HG03103 (cell line): Measurements from ENCODE around the gene HCST.
"Not testable (repeated sequence)": the region's sequence is repeated elsewhere in the genome, so short reads cannot be mapped to it uniquely, and the experiment has no call there.

Experiments
- ATAC-seq: cut with Tn5 transposase; IDR thresholded peaks from one replicate; pipeline ENCODE4 v1.9.1; 2021; ENCODE audit warnings: low read depth; ENCODE audit not compliant: unreplicated experiment

Gene HCST

DNA sequence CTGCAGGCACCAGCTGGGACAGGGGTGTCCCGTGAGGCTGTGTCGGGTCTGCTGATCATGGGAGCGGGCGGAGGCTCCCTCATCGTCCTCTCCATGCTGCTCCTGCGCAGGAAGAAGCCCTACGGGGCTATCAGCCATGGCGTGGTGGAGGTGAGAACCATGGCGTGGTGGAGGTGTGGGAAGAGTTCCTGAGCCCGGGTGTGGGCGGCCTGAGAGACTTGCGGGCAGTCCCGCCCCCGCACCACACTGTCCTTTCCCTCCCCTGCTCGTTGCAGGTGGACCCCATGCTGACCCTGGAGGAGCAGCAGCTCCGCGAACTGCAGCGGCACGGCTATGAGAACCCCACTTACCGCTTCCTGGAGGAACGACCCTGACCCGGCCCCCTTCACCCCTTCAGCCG is 23.3 kb upstream of the HCST start:
- no peak for ATAC-seq

DNA sequence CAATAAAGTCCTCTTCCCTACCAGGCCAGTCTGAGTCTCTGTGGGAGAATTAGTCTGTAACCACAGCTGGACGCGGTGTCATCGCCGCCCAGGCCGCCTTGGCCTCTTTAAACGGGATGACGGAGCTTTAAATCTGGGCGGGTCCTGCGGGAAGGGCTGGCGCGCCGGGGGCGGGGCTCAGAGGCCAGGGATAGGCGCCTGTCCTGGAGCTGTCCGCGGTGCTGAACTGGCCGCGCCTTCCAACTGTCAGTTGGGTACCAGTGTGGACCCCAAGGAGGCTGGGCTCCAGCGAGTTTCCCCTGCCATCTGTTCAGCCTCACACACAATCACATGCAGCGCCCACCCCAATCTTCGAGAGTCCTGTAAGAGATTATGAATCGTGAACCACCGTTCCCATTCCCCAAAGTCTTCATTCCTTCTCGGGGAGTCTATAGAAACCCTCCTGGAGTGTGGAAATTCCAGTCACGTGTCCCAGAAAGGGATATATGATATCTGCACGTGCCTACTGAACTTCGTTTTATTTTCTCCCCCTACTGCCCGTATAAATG is 22.5 kb upstream of the HCST start:
- no peak for ATAC-seq

DNA sequence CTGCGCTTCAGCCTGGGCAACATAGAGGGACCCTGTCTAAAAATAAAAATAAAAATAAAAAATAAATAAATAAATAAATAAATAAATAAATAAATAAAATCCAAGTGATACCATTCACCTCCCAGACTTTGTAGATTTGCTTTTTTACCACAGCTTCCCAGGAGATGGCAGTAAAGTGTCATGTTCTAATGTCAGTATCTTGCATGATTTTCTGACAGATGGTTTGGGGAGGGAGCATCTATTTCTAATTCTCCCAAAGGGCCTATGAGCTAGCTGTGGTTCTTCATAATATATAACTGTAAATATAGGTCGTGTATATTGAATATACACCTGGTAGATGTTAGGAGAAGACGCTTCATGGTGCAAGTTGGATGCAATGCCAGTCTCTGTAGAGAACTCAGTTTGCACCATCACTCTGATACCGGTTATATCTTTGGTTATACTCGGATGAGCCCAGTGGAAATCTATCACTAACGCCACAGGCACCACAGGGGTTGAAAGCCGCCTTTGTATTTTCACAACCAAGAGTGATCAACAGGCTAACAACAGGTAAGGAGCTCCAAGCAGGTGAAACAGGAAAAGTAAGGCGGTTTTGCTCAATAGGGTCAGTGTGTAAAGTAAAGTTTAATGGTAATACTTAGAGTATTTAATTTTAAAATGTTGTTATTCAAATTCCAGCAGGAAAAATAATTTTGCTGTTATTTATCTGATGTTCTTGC is 20.1 kb upstream of the HCST start:
- ATAC-seq = no peak

DNA sequence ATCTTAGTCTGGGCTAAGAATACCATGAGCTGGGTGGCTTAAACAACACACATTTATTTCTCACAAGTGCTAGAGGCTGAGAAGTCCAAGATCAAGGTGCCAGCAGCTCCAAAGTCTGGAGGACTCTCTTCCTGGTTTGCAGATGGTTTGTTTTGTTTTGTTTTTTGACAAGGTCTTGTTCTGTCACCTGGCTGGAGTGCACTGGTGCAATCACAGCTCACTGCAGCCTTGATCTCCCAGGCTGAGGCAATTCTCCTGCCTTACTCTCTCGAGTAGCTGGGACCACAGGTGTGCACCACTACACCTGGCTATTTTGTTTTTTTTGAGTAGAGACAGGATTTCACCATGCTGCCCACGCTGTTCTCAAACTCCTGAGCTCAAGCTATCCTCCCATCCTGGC is 18.4 kb upstream of the HCST start:
- ATAC-seq = no peak

DNA sequence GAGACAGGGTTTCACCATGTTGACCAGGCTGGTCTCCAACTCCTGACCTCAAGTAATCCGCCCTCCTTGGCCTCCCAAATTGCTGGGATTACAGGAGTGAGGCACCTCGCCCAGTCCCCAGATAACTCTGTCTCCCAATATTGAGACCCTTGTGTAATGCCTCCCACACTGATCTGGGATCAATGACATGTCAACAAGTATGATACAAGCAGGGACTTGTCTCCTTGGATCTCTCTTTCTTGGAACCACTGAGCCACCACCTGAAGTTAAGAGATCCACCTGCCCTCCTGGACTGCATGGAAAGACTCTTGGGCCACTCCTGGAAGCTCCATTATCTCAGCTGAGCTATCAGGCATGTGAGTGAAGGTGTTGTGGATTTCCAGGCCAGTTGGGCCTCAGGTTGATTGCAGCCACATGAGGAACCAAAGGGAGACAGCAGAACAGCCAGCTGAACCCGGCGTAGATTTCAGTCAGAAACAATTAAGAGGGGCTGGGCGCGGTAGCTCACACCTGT is 17.0 kb upstream of the HCST start:
- no peak for ATAC-seq

DNA sequence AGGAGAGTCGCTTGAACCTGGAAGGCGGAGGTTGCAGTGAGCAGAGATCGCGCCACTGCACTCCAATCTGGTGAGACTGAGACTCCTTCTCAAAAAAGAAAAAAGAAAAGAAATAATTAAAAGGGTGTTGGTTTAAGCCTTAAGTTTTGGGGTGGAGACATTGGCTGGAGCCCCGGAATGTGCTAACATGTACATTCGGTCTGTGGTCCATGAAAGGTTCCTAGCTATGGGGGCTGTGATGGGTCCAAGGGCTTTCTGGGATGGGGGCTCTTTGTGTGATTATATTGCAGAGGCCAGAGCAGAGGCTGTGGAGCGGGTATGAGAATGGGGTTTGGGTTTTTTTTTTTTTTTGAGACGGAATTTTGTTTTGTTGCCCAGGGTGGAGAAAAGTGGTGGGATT is 16.4 kb upstream of the HCST start:
- no peak for ATAC-seq

DNA sequence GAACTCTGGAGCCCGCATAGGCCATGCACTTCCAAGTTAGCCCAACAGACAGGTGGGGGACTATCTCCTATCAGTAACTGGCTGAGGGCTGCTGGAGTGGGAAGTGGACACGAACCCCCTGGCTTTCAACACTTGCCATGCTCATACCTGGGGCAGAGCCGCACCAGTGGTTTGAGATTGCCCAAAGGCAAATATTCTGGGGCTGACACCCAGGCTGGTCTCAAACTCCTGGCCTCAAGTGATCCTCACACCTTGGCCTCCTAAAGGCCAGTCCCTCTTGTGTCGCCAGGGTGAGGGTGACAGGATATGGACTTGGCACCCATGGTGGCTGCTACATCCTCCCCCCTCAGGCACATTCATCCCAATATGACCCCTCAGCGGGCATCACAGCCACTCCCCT is 15.1 kb upstream of the HCST start:
- no peak for ATAC-seq

DNA sequence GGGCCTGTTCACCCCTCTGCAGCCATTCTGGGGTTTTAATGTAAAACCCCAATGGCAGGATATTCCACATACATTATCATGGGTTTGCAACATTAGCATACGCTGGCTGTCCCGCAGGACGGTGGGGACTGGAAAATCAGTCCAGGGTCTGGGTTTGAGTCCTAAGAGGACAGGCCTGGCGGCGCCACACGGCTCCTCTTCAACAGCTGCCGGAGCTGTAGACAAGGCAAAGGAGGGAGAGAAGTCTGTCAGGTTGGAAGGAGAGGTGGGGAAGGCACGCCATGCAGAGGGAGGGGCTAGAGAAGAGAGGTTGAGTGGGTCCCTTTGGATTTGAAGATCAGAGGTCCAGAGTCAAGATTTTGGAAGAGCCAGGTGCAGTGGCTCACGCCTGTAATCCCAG is 13.9 kb upstream of the HCST start:
- no peak for ATAC-seq

DNA sequence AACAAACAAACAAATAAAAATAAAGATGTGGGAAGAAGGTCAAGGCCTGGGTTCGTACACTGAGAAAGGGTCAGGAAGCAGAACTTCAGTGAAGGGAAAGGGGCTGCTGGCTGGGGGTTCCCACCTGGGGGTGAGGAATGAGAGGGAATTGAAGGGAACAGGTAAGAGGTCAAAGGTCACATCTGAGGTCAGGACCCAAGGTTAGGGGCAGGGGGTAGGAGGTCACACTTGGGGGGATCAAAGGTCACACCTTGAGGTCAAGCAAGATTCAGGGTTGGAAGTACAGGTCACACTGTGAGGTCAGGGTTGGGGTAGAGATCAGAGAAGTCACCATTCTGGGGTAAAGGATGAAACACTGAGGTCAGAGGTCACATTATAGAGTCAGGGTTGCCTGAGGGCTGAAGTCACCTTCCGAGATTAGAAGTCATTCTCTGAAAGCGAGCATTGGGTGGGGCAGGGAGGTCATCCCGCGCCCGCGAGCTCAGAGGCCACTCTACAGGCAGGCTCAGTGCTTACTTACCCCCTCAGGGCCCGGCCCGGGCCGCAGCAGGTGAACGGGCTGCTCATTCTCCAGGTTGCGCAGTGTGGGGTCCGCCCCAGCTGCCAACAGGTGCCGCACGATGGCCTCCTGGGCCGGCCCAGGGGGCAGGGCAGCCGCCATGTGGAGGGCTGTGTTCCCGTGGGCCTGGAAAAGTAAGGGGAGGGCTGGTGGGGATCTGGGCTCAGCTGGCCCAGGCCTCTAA is 12.8 kb upstream of the HCST start:
- no peak for ATAC-seq

DNA sequence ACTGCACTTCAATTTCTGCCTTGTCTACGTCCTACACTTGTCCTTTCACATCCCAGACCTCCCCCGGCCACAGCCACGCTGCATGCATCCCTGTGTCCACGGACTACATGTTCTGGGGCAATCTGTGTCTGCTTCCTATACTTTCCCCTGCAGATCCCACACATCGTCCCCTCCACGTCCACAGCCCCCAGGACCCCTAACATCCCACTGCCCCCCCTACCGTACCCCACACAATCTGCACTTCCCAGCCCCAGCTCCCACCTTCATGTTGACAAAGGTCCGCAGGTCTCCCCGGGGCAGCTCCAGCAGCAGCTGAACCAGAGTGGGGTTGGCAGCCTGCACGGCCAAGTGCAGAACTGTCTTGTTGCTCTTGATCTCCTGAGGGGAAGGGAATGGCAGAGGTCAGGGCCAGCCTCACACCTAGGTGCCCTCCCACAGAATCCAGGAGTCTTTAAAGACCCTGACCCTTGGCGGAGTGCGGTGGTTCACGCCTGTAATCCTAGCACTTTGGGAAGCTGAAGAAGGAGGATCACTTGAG is 12.1 kb upstream of the HCST start:
- no peak for ATAC-seq

DNA sequence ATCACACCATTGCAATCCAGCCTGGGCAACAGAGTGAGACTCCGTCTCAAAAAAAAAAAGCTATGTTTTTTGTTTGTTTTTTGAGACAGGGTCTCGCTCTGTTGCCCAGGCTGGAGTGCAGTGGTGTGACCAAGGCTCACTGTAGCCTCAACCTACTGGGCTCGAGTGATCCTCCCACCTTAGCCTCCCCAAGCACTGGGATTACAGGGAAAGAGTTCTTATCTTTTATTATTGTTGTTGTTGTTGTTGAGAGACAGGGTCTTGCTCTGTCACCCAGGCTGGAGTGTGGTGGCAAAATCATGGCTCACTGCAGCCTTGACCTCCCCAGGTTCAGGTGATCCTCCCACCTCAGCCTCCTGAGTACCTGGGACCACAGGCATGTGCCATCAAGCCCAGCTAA is 10.5 kb upstream of the HCST start:
- ATAC-seq = not testable (repeated sequence)

DNA sequence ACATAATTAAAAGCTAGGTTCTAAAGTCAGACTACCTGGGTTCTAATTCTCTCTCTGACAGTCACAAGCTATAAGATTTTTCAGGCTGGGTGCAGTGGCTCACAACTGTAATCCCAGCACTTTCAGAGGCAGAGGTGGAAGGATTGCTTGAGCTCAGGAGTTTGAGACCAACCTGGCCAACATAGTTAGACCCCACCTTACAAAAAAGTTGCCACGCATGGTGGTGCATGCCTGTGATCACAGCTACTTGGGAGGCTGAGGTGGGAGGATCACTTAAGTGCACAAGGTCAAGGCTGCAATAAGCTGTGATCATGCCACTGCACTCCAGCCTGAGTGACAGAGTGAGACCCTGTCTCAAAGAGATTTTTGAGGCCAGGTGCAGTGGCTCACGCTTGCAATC is 8.0 kb upstream of the HCST start:
- no peak for ATAC-seq

DNA sequence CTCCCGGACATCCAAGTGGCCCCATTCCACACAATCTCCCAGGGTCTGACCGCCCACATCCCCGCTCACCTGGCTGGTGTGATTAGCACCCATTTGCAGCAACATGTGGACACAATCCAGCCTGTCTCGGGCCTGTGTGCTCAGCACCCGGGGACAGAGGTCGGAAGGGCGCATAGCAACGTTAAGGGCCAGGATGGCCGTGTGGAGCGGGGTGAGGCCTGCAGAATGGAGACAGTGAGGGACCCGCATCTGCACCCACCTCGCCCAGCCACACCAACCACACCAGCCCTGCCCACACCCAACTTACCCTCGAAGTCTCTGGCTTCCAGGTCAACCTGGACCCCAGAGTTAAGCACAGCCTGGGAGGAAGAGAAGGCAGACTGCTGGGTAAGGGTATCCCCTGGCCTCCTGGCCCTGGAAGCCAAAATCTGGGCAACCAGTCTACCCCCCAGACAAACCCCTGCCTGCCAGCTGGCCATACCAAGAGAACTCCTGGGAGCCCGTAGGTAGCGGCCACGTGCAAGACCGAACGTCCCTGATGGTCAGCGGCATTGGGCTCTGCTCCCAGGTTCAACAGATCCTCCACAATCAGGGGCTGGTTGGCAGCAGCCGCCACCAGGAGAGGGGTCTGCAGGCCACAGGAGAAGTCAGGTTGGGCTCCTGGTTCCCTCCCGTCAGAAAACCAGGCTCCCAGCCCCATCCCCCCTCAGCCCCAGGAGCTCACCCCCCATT is 6.3 kb upstream of the HCST start:
- ATAC-seq = no peak

DNA sequence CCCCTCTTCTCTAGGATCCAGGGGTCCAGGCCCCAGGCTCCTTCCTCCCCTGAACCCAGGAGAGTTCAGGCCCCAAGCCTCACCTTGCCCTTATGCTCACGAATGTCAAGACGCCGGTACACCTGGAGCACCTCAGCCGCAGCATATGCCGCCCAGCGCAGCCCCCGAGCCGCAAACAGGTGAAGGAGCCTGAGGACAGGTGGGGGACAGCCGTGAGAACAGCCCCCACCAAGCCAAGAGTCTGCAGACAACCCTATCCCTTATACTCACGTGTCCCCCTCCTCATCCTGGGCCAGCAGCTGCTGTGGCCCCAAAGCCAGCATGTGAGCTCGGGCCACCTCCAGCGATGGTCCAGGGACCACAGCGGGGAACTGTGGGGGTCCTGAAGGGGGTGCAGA is 5.7 kb upstream of the HCST start:
- ATAC-seq = no peak

DNA sequence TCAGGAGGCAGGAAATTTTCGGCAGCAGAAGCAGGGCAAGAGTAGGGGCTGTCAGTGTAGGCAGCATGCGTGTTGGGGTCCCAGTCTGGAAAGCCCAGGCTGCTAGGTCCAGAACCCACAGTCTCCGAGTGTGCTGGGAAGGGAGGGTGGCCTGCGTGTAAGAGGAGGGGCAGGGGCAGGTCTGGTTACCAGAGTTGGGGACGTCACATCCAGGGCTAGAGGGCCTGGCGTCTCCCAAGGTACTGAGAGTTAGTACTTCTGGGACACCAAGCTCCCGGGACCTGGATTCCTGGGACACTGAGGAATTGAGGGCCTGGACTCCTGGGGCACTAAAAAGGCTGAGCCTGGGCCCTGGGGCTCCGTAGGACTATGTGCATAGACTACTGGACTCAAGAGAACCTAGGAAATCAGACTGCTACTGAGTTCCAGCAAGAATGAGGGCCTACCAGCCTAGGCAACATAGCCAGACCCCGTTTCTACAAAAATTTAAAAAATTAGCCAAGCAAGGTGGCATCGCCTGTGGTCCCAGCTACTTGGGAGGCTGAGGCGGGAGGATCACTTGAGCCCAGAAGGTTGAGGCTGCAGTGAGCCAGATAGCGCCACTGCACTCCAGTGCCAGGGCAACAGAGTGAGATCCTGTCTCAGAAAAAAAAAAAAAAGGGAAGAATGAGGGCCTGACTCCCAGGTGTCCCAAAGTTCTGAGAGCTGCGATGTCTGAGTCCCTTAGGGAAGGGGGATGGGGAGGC is 4.5 kb upstream of the HCST start:
- no peak for ATAC-seq

DNA sequence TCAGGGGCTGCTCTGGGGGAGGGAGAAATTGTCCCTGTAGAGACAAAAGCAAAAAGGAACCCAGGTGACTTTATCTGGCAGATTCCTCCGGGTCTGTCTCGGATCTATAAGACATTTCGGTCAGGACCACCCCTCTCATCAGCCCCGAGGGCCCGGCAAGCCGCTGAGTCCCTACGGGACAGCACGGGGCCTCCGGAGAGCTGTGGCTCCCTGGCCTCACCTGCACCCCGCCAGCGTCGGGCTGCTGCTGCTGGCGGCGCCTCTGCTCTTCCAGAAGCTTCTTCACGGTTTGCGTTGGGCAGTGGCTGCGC is 3.9 kb upstream of the HCST start:
- no peak for ATAC-seq

DNA sequence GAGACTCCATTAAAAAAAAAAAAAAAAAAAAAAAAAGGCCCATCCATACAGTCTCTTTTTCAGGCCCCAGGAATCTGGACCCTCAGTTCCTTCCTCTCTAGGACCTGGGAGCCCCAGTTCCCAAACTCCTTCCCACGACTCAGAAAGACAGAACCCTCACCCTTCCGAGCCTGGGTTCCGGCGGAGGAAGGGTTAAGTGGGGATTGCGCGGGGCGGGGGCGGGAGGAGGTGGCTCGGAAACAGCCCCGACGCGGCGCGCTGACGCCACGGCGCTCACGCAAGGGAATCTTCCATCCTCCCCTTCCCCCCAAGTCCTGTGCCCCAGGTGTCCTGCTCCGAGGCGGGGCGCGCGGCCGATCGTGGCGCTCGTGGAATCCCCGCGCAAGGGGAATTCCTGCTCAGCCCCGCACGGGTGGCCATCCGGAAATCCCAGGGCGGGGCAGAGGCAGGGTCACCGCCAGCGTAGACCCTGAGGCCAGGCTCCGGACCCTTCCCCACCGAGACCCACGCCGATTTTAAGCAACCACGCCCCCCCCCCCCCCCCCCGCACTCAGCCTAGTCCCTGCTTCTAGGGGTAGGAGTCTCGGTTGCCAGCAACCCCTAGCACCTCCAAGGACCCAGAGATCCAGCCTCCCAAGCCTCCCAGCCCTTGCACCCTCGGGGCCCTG is 2.6 kb upstream of the HCST start:
- peak; percentile 42 for ATAC-seq

DNA sequence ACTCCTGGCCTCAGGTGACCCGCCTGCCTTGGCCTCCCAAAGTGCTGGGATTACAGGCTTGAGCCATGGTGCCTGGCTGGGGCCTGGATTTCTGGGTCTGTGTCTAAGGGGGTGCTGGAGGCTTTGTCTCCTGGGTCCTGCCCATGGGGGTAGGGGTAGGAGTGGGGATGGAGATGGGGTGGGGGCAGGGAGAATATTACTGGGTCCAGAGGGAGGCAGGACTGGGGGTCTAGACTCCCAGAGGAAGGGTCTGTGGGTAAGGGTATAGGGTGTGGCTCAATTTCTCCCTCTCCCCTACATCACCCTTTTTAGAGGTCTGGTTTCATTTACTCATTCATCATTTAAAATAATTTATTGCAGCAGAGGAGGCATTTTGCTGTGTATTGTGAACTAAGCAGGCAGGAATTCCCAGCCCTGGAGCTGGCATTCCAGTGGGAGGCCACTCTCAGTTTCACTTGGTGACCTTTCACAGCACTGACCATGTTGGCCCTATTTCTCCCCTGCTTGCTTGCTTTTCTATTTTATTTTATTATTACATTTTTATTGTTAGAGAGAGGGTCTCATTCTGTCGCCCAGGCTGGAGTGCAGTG is 1.2 kb upstream of the HCST start:
- no peak for ATAC-seq

DNA sequence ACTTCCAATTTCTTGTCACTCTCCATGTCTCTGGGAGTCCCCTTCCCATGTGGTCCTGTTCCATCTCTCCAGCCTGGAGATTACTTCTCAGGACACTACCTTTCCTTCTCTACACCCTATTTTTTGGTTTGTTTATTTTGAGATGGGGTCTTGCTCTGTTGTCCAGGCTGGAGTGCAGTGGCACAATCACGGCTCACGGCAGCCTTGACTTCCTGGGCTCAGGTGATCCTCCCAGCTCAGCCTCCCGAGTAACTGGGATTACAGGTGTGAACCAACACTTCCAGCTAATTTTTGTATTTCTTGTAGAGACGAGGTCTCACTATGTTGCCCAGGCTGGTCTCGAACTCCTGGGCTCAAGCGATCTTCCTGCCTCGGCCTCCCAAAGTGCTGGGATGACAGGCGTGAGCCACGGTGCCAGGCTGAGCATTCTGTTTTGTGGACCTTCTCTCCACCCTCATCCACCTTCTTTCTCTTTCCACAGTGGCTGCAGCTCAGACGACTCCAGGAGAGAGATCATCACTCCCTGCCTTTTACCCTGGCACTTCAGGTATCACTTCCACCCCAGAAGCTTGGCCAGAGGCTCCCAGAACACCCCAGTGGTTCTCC is 644 bp downstream of the HCST start:
- no peak for ATAC-seq
